ENCODE measurements around the gene PRRT1.
A peak's percentile ranks its signal among the peaks of the same experiment; 100 is the strongest.
"Not testable (repeated sequence)": the region's sequence is repeated elsewhere in the genome, so short reads cannot be mapped to it uniquely, and the experiment has no call there.

Gene PRRT1

DNA sequence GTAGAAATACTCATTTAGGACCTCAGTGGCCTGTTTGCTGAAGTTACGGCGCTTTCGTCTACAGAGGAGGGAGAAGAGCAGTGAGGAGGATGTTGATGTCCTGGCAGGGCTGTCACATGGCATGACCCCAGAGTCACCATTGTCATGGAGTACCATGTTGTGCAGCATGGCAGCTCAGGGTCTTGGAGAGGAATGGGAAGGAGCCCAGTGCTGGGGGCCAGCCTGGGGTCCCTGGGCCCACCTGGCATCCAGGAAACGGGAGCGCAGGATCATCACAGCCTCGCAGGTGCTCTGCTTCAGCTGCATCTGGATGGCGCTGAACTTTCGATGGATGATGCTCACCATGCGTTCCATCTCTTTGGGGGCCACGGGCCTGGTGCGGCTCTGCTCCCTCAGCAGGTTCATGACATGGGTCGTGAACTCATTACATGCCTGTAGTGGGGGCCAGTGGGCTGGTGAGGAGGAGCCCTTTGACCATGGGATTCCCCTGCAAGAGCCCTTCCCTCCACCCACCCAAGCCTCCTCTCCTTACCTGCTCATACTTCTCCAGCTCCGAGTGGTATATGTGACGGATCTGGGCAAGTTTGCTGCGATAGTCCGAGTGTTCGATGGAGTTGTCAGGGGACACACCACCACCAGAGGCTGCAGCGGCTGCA lies 36.1 kb upstream of the PRRT1 start:
- DNase-seq = not testable (repeated sequence)

- no peak for DNase-seq
These were observed 35.4 kb upstream of the PRRT1 start for GRCh38 chr6:32187009-32187709.

DNA sequence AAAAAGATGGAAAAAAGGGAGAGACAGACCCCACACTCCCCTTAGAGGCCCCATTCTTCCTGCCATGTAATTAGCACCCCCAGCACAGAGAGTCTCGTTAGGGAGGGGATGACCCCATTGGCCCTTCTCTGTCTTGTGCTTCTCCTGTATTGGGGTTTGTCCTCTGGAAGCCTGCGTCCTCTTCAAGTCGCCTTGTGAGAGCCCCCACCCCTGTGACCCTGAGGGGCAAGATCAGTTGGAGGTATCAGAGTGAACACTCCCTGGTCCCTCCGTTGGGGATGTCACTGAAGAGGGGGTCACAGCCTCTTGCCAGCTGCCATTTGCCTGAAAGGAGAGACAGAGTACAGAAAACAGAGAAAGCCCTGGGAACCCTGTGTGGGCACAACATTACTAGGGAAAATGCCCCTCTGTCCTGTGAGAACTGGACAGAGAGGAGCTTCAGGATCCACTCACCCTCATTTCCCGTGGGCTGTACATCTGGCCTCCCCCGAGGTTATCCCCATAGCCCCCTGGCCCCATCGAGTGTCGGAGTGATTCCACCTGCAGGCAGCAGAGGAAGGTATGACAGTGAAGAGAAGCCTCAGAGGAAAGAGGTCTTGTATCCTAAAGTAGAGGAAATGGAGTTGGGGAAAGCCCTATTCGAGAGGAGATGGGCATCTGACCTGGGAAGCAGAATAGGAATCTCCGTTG lies 34.6 kb upstream of the PRRT1 start:
- not testable (repeated sequence) for DNase-seq

DNA sequence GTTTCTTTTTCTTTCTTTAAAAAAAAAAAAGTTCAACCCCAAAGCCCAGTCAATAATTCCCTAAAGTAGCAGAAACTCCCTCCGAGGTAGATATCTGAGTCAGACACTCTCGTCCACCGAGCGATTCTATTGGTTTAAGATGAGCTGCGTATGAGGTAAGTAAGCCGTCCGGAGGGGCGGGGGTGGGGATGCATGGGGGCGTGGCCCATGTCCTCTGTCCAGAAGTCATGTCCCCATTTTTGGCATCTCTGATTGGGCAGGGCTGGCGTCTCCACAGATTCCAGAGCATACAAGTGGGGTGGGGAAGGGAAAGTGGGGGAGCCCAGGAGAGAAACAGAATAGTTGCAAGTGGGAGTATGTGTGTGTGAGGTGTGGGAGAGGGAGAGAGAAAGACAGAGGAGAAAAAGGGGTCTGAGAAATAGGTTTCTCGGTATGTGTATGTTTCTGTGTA lies 34.0 kb upstream of the PRRT1 start:
- peak; percentile 86 for DNase-seq

GRCh38 chr6:32184084-32184640 lies 32.4 kb upstream of the PRRT1 start, which contains the start of gene AGER:
Gene AGER, minus strand, starts transcription at chr6:32184253. Its CDS starts 31 bp downstream, at chr6:32184222.
- DNase-seq = no peak

DNA sequence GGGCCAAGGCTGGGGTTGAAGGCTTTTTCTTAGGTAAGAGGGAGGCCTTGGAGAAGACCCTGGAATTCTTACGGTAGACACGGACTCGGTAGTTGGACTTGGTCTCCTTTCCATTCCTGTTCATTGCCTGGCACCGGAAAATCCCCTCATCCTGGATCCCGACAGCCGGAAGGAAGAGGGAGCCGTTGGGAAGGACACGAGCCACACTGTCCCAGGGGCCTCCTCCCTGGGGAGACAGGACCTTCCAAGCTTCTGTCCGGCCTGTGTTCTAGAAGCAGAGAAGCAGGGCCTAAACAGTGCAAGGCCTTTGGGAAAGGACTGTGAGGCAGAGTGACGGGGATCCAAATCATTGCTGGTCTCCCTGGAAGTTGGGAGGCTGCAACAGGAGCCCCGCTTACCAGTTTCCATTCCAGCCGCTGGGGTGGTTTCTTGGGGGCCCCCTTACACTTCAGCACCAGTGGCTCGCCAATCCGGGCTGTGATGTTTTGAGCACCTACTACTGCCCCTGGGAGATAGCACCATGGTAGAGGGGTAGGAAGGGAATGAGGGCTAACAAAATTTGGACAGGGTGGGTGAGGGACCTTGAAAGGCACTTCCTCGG lies 31.8 kb upstream of the PRRT1 start:
- no peak for DNase-seq

GRCh38 chr6:32183030-32183429 lies 31.3 kb upstream of the PRRT1 start:
- DNase-seq = no peak

GRCh38 chr6:32182555-32182981 lies 30.8 kb upstream of the PRRT1 start:
- no peak for DNase-seq

DNA sequence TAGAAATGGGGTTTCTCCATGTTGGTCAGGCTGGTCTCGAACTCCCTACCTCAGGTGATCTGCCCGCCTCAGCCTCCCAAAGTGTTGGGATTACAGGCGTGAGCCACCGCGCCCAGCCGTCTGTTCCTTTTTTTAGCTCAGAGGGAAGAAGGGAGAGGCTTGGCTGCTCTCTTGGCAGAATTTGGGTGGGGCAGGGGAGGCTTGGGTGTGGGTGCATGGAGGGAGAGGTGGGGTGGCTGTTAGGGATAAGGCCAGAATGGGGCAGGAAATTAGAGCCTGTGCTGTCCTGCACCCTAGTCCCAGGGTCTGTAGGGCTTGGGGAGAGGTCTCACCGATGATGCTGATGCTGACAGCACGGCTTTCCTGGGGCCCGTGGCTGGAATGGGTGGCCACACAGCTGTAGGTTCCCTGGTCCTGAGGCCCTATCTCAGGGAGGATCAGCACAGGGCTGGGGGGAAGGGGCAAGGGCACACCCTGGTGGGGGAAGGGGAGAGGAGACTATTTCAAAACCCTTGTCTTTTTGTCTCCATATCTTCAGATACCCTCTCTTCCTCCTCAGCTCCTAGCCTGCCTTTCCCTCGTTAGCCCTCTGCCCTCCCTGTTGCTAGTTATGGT lies 30.3 kb upstream of the PRRT1 start:
- DNase-seq = no peak

- no peak for DNase-seq
These were observed 29.5 kb upstream of the PRRT1 start for GRCh38 chr6:32181148-32181702.

DNA sequence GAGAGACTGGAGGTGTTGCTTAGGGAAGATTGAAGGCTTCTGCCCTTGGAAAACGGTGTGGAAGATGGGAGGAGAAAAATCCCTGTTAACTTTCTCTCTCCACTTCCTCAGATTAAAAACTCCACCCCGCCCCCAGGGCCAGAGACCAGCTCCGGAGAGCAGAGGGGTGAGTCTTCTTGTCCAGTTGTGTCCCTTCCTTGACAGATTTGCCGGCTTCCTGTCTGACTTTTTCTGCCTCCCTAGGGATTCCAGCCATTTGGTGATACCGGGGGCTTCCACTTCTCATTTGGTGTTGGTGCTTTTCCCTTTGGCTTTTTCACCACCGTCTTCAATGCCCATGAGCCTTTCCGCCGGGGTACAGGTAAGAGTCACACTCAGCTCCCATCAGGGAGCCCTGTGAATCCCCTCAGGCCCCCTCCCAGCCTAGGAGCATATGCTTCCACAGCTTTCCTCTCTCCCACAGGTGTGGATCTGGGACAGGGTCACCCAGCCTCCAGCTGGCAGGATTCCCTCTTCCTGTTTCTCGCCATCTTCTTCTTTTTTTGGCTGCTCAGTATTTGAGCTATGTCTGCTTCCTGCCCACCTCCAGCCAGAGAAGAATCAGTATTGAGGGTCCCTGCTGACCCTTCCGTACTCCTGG lies 28.1 kb upstream of the PRRT1 start:
- no peak for DNase-seq

GRCh38 chr6:32178547-32179440 lies 27.1 kb upstream of the PRRT1 start:
- DNase-seq = no peak

DNA sequence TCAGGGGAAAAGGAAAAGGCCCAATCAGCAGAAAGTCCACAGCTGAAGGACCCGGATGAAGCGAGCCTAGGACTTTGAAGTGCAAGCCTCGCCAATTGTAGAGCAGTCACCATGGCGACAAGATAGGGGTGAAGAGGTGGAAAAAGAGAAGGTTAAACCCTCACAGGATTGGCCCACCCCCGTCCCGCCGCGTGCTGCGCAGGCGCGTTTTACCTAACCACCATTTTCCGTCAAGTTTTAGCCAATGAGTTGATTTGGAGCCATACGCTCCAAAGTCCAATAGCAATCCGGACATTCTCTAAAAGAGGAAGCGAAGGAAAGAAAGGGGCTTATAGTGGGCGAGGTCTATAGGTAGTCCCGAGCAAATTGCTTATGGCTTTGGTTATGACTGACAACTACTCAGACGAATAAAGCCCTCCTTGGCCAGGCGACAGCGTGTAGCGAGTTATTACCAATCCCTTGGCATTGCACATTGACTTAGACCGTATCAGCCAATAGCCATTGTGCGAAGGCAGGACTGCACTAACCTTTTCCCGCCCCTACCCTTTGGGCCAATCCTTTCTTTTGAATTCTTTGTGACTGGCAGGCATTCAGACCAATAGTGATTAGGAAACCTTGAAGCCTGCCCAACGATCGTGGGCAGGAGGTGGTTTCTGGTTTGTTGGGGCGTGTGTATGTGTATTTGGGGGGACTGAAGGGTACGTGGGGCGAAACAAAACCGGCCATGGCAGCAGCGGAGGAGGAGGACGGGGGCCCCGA lies 26.2 kb upstream of the PRRT1 start, which contains the start of gene RNF5:
Gene RNF5 (plus strand): TSS at position 618 of the 759 bp plus-strand sequence. CDS start 107 bp downstream, at position 725.
- DNase-seq = peak; percentile 100

GRCh38 chr6:32177183-32177787 lies 25.5 kb upstream of the PRRT1 start:
- DNase-seq = no peak

GRCh38 chr6:32176476-32177182 lies 24.9 kb upstream of the PRRT1 start:
- DNase-seq = peak; percentile 78

DNA sequence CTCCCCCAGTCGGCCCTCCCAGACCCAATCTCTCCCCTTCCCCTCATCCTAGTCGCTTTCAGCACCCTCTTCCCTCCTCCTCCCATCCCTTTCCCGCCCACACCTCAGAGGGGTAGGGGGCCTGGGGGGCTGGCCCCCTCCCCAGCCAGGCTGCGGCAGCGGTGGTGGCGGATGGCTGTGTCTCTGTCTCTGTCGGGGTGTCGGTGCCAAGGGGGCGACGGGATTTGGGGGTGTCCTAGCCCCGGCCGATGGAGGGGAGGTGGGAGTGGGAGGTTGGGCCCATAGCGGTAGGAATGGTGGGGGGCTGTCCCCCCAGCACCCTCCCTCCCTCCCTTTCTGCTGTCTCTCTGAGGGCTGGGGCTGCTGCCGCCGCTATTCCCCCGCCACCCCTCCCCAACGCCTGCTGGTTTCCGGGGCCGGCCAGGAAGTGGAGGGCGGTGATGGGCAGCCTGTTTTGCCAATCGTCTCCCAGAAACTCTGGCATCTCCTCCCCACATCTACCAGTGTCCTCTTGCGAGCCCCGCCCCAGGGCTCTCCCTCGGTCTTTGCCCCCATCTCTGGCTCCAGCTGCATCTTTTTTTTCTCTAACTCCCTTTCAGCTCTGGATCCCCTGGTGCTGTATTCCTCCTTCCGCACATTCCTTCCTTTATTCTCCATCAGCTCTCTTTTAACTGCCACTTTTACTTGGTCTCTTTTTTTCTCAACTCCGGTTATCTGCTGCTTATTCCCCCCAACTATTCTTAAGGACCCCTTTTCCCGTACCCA lies 24.2 kb upstream of the PRRT1 start, which contains the start of gene AGPAT1:
Gene AGPAT1 (minus strand): TSS at position 374 of the 765 bp plus-strand sequence. CDS start 4,588 bp downstream, outside the sequence.
- peak; percentile 94 for DNase-seq

DNA sequence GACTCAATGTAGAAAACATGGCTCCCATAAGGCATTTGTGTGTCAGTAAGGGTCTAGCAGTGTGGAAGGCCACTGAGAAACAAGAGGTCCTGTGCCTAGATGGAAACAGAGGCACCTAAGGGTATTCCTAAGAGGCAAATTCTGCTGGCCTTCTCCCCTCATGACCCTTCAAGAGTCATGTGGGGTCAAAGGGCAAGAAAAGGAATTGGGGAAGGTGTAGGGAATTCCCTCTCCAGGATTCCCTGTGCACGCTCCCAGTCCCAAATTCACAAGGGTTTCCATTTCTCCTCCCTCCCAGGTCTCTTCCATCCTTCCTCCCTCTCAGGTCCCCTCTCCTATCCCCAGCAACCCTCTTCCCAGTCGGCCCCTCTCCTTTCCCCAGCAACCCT lies 23.6 kb upstream of the PRRT1 start:
- no peak for DNase-seq

- DNase-seq = no peak
These were observed 22.7 kb upstream of the PRRT1 start for GRCh38 chr6:32174416-32174815.
